Astrocyte (in vitro differentiated cells and primary cell): Measurements from ENCODE around the gene EXOC4.

Source experiments
- EZH2 ChIP-seq: IDR thresholded peaks from 2 replicates; pipeline ENCODE4 v1.6.1; 2012; ENCODE audit warnings: mild to moderate bottlenecking, low read length, inconsistent platforms; ENCODE audit not compliant: insufficient read depth
- TF ChIP-seq, protein P1 (sequence below): IDR thresholded peaks from 2 replicates; pipeline ENCODE4 v1.5.1; 2011; ENCODE audit warnings: low read depth, mild to moderate bottlenecking, inconsistent platforms, low read length, moderate library complexity; ENCODE audit not compliant: insufficient read depth

DNA sequence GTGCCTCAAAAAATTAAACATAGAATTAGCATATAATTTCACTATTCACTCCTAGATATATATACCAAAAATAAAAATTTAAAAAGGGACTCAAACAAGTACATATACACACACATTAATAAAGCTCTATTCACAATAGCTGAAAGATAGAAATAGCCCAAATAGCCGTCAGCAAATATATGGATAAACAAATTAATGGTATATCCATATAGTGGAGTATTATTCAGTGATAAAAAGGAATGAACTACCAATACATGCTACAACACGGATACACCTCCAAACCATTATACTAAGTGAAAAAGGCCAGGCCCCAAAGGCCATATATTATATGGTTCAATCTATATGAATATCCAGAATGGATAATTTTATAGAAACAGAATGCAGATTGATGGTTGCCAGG, 459.7 kb downstream of the EXOC4 start:
- TF ChIP-seq, protein P1, sequence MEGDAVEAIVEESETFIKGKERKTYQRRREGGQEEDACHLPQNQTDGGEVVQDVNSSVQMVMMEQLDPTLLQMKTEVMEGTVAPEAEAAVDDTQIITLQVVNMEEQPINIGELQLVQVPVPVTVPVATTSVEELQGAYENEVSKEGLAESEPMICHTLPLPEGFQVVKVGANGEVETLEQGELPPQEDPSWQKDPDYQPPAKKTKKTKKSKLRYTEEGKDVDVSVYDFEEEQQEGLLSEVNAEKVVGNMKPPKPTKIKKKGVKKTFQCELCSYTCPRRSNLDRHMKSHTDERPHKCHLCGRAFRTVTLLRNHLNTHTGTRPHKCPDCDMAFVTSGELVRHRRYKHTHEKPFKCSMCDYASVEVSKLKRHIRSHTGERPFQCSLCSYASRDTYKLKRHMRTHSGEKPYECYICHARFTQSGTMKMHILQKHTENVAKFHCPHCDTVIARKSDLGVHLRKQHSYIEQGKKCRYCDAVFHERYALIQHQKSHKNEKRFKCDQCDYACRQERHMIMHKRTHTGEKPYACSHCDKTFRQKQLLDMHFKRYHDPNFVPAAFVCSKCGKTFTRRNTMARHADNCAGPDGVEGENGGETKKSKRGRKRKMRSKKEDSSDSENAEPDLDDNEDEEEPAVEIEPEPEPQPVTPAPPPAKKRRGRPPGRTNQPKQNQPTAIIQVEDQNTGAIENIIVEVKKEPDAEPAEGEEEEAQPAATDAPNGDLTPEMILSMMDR, result no peak
- no peak for TF ChIP-seq EZH2
